Endodermal cell (in vitro differentiated cells): Measurements from ENCODE around the gene STBD1. TPM values are rescaled to one million over a fixed set of nuclear protein-coding genes. Genes with fewer than 3 reads are reported as not detected.

Experiments used
- DNase-seq: peaks from one replicate; pipeline ENCODE4 v3.0.0-alpha.2; 2017
- H3K27ac ChIP-seq: 2 replicates; pipeline ENCODE4 v1.5.1; 2013; ENCODE audit warnings: mild to moderate bottlenecking, low read depth, low read length, moderate library complexity
- H3K27me3 ChIP-seq: 2 replicates; pipeline ENCODE4 v1.6.1; 2013; ENCODE audit warnings: mild to moderate bottlenecking, low read length, moderate library complexity; ENCODE audit not compliant: insufficient read depth, control insufficient read depth, poor library complexity, severe bottlenecking
- H3K36me3 ChIP-seq: 2 replicates; pipeline ENCODE4 v1.7.0; 2013; ENCODE audit warnings: mild to moderate bottlenecking, low read length, moderate library complexity; ENCODE audit not compliant: control insufficient read depth, insufficient read depth
- H3K4me1 ChIP-seq: one replicate; pipeline ENCODE4 v1.7.0; 2013; ENCODE audit warnings: low read length; ENCODE audit not compliant: control insufficient read depth, insufficient read depth
- H3K4me3 ChIP-seq: 2 replicates; pipeline ENCODE4 v1.5.1; 2013; ENCODE audit warnings: mild to moderate bottlenecking, low read length, moderate library complexity
- H3K9ac ChIP-seq: 2 replicates; pipeline ENCODE4 v1.6.1; 2013; ENCODE audit warnings: mild to moderate bottlenecking, low read length, moderate library complexity; ENCODE audit not compliant: poor library complexity, severe bottlenecking; ENCODE audit errors: extremely low read depth
- H3K9me3 ChIP-seq: 2 replicates; pipeline ENCODE4 v1.6.1; 2013; ENCODE audit warnings: mild to moderate bottlenecking, low read length, moderate library complexity; ENCODE audit not compliant: control insufficient read depth
- H3K27ac Mint-ChIP-seq: 2 replicates; pipeline ENCODE4 v1.8.0; 2020; ENCODE audit warnings: mixed read lengths
- H3K27me3 Mint-ChIP-seq: 2 replicates; pipeline ENCODE4 v1.8.0; 2021; ENCODE audit warnings: mild to moderate bottlenecking, mixed read lengths; ENCODE audit not compliant: insufficient read depth
- H3K36me3 Mint-ChIP-seq: 2 replicates; pipeline ENCODE4 v1.8.0; 2020; ENCODE audit warnings: low read depth, mixed read lengths
- H3K4me1 Mint-ChIP-seq: 2 replicates; pipeline ENCODE4 v1.8.0; 2020; ENCODE audit warnings: mixed read lengths
- H3K4me3 Mint-ChIP-seq: 2 replicates; pipeline ENCODE4 v1.8.0; 2020; ENCODE audit warnings: mild to moderate bottlenecking, moderate library complexity, mixed read lengths
- H3K9me3 Mint-ChIP-seq: 2 replicates; pipeline ENCODE4 v1.8.0; 2020; ENCODE audit warnings: mild to moderate bottlenecking, mixed read lengths
- WGBS, 2 experiments: methylation state at CpG; one replicate each; pipeline versions ENCODE4 v1.1.5 to v1.1.7; 2013; ENCODE audit warnings: missing lambda C conversion rate in 2 of 2, mixed read lengths in 1 of 2; ENCODE audit not compliant: insufficient coverage in 1 of 2, insufficient read length in 1 of 2; 5-methylcytosine and 5-hydroxymethylcytosine counted together
- total RNA-seq, 2 donors: library from RNA; stranded (reverse); fragmentation: NEBNext Ultra II Directional in 1 of 2; extraction: Animal tissue kit (Norgen Biotek cat#: 25700) in 1 of 2; gene quantifications; 2 replicates in 1 of 2; 3 replicates in 1 of 2; pipeline ENCODE4 v1.2.1, GENCODE V29; 2021
- TF ChIP-seq, protein P1 (sequence below): fragments of 200-600 bp; sonication (generic); conservative IDR thresholded peaks from 2 replicates; pipeline ENCODE4 v1.5.0; 2021; ENCODE audit warnings: antibody characterized with exemption, mild to moderate bottlenecking

STBD1 gene
- total RNA-seq, 2 donors from 2014 or later: 0.31 to 1.3 TPM

GRCh38 chr4:76341063-76341462 lies 34.5 kb downstream of the STBD1 start:
- TF ChIP-seq, protein P1, sequence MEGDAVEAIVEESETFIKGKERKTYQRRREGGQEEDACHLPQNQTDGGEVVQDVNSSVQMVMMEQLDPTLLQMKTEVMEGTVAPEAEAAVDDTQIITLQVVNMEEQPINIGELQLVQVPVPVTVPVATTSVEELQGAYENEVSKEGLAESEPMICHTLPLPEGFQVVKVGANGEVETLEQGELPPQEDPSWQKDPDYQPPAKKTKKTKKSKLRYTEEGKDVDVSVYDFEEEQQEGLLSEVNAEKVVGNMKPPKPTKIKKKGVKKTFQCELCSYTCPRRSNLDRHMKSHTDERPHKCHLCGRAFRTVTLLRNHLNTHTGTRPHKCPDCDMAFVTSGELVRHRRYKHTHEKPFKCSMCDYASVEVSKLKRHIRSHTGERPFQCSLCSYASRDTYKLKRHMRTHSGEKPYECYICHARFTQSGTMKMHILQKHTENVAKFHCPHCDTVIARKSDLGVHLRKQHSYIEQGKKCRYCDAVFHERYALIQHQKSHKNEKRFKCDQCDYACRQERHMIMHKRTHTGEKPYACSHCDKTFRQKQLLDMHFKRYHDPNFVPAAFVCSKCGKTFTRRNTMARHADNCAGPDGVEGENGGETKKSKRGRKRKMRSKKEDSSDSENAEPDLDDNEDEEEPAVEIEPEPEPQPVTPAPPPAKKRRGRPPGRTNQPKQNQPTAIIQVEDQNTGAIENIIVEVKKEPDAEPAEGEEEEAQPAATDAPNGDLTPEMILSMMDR: no peak
- Mint-ChIP-seq H3K4me1 (no peaks in the 10 kb centered on the region), H3K4me3 (no peak overlapping the region), H3K27me3 (peaks cover 6% of the 10 kb centered on the region), H3K9me3 (no peaks in the 10 kb centered on the region), H3K36me3 (no peaks in the 10 kb centered on the region), H3K27ac (no peak overlapping the region)
- no peak for DNase-seq
- Histone ChIP-seq H3K4me3 (no peak overlapping the region), H3K4me1 (no peaks in the 10 kb centered on the region), H3K9me3 (no peaks in the 10 kb centered on the region), H3K27ac (no peak overlapping the region), H3K27me3 (no peaks in the 10 kb centered on the region), H3K36me3 (no peaks in the 10 kb centered on the region), H3K9ac (no peak overlapping the region)

GRCh38 chr4:76342191-76342590 lies 35.7 kb downstream of the STBD1 start:
- H3K9me3 Mint-ChIP-seq: peaks cover 6% of the 10 kb centered on the region

DNA sequence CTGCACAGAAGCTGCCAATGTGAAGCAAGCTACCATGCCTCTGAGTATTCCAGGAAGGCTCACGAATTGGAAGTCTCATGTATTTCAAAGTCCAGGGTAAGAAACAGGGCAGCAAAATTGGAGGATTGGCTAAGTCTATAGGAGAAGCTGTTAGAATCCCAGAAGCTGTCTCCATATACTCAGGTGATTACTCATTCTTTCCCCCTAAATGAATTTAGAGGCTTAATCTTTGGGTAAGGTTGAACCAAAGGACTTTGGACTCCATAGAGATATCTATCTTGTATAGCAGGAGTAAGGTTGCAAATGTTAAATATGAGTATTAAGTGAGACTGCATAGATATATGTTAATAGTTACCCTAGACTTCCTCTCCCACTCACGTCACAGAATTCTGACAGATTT lies 36.3 kb downstream of the STBD1 start:
- no peak for DNase-seq
- WGBS, 2 experiments: 88 to 94% methylated on average over 1 to 2 of the region's 2 CpGs
- Mint-ChIP-seq H3K27ac (no peak overlapping the region), H3K27me3 (peaks cover 6% of the 10 kb centered on the region), H3K4me1 (no peaks in the 10 kb centered on the region), H3K4me3 (no peak overlapping the region), H3K36me3 (no peaks in the 10 kb centered on the region), H3K9me3 (peaks cover 10% of the 10 kb centered on the region)
- Histone ChIP-seq H3K4me3 (no peak overlapping the region), H3K27me3 (no peaks in the 10 kb centered on the region), H3K36me3 (no peaks in the 10 kb centered on the region), H3K4me1 (no peaks in the 10 kb centered on the region), H3K27ac (no peak overlapping the region), H3K9me3 (no peaks in the 10 kb centered on the region), H3K9ac (no peak overlapping the region)
- TF ChIP-seq, protein P1: no peak

More at GRCh38 chr4:76342191-76342590, 35.7 kb downstream of the STBD1 start:
- TF ChIP-seq, protein P1: no peak
- no peak overlapping the region for H3K27ac ChIP-seq
- H3K9me3 ChIP-seq: no peaks in the 10 kb centered on the region
- H3K27me3 ChIP-seq: no peaks in the 10 kb centered on the region
- Mint-ChIP-seq H3K36me3 (no peaks in the 10 kb centered on the region), H3K27me3 (peaks cover 6% of the 10 kb centered on the region), H3K4me1 (no peaks in the 10 kb centered on the region), H3K4me3 (no peak overlapping the region), H3K27ac (no peak overlapping the region)
- DNase-seq: no peak
- H3K4me1 ChIP-seq: no peaks in the 10 kb centered on the region
- WGBS, 2 experiments: 100% methylated on average over 1 of the region's 1 CpG
- no peak overlapping the region for H3K9ac ChIP-seq
- no peaks in the 10 kb centered on the region for H3K36me3 ChIP-seq
- no peak overlapping the region for H3K4me3 ChIP-seq
